Caco-2 (cell line): ENCODE results near the gene DNAH1. TPM values are rescaled to one million over a fixed set of nuclear protein-coding genes. Genes with fewer than 3 reads are reported as not detected.

ENCODE experiments used
- BruUV-seq: library from RNA; stranded (reverse); fragments of 400-500 nt; replicated peaks from 2 replicates; lab custom pipeline; 2021; lab: Mats Ljungman, UMichigan
- CTCF ChIA-PET: fragments of 300-600 bp; sonication (Branson Sonifier 250); formaldehyde crosslinking; loops from one replicate; lab custom pipeline; 2022; ENCODE audit warnings: antibody characterized with exemption; lab: Charles Lee
- POLR2A ChIA-PET: fragments of 300-600 bp; sonication (Branson Sonifier 250); formaldehyde crosslinking; loops from one replicate; lab custom pipeline; 2022; ENCODE audit warnings: antibody characterized with exemption; lab: Charles Lee
- DNase-seq, 2 experiments: peaks; one replicate each; pipeline versions ENCODE4 v3.0.0 to v3.0.0-alpha.2; 2020 to 2022
- H3K27me3 ChIP-seq: replicated peaks from 2 replicates; pipeline ENCODE4 v1.6.0; 2011; ENCODE audit warnings: low read length; ENCODE audit not compliant: control insufficient read depth, insufficient read depth
- H3K36me3 ChIP-seq: 2 replicates; pipeline ENCODE4 v1.5.1; 2011; ENCODE audit warnings: low read length; ENCODE audit not compliant: control insufficient read depth, insufficient read depth
- H3K4me1 ChIP-seq: fragments of 250-450 bp; sonication (Bioruptor Pico); 2 replicates; pipeline ENCODE4 v1.5.1; 2020; ENCODE audit warnings: mild to moderate bottlenecking
- H3K4me3 ChIP-seq: 2 replicates; pipeline ENCODE4 v1.5.1; 2011; ENCODE audit warnings: low read depth, mild to moderate bottlenecking, control low read depth, low read length
- H3K9me3 ChIP-seq: fragments of 250-450 bp; sonication (Bioruptor Pico); 2 replicates; pipeline ENCODE4 v1.5.1; 2020; ENCODE audit warnings: mild to moderate bottlenecking, moderate library complexity
- H3K27ac Mint-ChIP-seq: one replicate; pipeline ENCODE4 v1.8.0; 2022; ENCODE audit warnings: mixed read lengths; ENCODE audit not compliant: unreplicated experiment
- H3K27me3 Mint-ChIP-seq: one replicate; pipeline ENCODE4 v1.8.0; 2022; ENCODE audit warnings: mixed read lengths; ENCODE audit not compliant: insufficient read depth, unreplicated experiment
- H3K36me3 Mint-ChIP-seq: one replicate; pipeline ENCODE4 v1.8.0; 2022; ENCODE audit warnings: mild to moderate bottlenecking, mixed read lengths; ENCODE audit not compliant: insufficient read depth, unreplicated experiment
- H3K4me1 Mint-ChIP-seq: one replicate; pipeline ENCODE4 v1.8.0; 2022; ENCODE audit warnings: low read depth, mixed read lengths; ENCODE audit not compliant: unreplicated experiment
- H3K4me3 Mint-ChIP-seq: one replicate; pipeline ENCODE4 v1.8.0; 2022; ENCODE audit warnings: mild to moderate bottlenecking, moderate library complexity, mixed read lengths; ENCODE audit not compliant: unreplicated experiment
- H3K9me3 Mint-ChIP-seq: one replicate; pipeline ENCODE4 v1.8.0; 2022; ENCODE audit warnings: mixed read lengths; ENCODE audit not compliant: unreplicated experiment
- intact Hi-C: fragments of 100-400 bp; cut with micrococcal nuclease; formaldehyde crosslinking; loops from one replicate; pipeline ENCODE4 v1.10.0; 2022; ENCODE audit not compliant: unreplicated experiment
- total RNA-seq: library from RNA; stranded (reverse); gene quantifications from 2 replicates; pipeline ENCODE4 v1.2.3, GENCODE V29; 2022
- TF ChIP-seq, protein P1 (sequence below), 2 experiments: fragments of 200-600 bp in 1 of 2; IDR thresholded peaks; 1 replicate in 1 of 2; 2 replicates in 1 of 2; pipeline versions ENCODE4 v1.5.1 to v1.8.0; 2011 to 2022; ENCODE audit warnings: antibody characterized with exemption in 1 of 2, control low read depth in 1 of 2, inconsistent platforms in 1 of 2, low read depth in 1 of 2, low read length in 1 of 2, mild to moderate bottlenecking in 1 of 2, moderate library complexity in 1 of 2; ENCODE audit not compliant: insufficient read depth in 1 of 2, severe bottlenecking in 1 of 2, unreplicated experiment in 1 of 2

The DNAH1 gene
- total RNA-seq, 1 experiment from 2014 or later, result 4.1 TPM

DNA sequence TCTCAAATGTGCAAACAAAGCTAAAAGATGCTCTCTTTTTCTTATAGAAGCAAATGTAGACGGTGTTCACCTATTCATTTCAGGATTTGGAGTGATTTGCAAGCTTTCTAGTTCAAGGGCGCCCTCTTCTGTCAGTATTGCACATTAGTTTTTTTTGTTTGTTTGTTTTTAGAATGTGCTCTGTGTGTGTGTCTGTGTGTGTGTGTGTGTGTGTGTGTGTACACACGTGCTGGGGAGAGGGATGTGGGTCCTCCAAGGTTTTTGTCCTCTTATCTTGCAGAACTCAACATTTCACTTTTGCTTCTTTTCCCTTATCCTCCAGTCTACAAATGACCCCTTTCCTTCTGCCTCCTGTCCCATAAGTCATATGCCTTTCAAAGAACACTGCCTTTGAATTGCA lies 23.5 kb downstream of the DNAH1 start:
- no TSS peak for BruUV-seq
- no peaks in the 10 kb centered on the region for H3K27me3 ChIP-seq

DNA sequence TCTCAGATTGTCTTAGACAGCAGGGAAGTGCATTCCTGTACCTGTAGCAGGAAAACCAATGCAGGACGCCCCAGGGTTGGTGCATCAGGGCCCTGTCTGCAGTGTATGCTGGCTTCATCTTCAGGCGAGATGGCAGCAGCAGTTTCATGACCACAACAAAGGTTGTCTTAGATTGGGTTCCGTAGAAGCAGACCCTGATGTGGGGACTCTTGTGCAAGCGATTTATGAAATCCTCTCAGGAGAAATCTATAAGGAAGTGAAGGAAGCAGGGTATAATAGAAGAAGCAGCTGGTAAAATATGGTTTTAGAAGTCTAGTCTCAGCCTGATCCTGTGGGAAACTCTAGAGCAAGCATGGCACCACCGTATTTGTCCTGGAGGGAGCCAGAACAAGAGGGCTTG lies 25.0 kb downstream of the DNAH1 start:
- Mint-ChIP-seq H3K4me1 (peaks cover 9% of the 10 kb centered on the region), H3K27ac (no peak overlapping the region), H3K27me3 (no peaks in the 10 kb centered on the region), H3K36me3 (no peaks in the 10 kb centered on the region), H3K9me3 (no peaks in the 10 kb centered on the region), H3K4me3 (no peak overlapping the region)
- no peak overlapping the region for H3K4me3 ChIP-seq
- no TSS peak for BruUV-seq
- DNase-seq, result no peak
- intact Hi-C loops, result no loop called here
- CTCF ChIA-PET, result interaction anchor here (0.6 to 0.7 kb wide), 2 partner anchors 51 to 127 kb away, joined by 3 to 6 read pairs; no protein-coding TSS in a partner anchor
- no peaks in the 10 kb centered on the region for H3K4me1 ChIP-seq
- POLR2A ChIA-PET, result no interaction called here
- H3K36me3 ChIP-seq, result no peaks in the 10 kb centered on the region
- TF ChIP-seq, protein P1, sequence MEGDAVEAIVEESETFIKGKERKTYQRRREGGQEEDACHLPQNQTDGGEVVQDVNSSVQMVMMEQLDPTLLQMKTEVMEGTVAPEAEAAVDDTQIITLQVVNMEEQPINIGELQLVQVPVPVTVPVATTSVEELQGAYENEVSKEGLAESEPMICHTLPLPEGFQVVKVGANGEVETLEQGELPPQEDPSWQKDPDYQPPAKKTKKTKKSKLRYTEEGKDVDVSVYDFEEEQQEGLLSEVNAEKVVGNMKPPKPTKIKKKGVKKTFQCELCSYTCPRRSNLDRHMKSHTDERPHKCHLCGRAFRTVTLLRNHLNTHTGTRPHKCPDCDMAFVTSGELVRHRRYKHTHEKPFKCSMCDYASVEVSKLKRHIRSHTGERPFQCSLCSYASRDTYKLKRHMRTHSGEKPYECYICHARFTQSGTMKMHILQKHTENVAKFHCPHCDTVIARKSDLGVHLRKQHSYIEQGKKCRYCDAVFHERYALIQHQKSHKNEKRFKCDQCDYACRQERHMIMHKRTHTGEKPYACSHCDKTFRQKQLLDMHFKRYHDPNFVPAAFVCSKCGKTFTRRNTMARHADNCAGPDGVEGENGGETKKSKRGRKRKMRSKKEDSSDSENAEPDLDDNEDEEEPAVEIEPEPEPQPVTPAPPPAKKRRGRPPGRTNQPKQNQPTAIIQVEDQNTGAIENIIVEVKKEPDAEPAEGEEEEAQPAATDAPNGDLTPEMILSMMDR (IDR thresholded peaks at IDR 0.05; ENCODE audit: insufficient read depth in 1 of 2, low read depth in 1 of 2, low read length in 1 of 2, severe bottlenecking in 1 of 2, unreplicated experiment in 1 of 2), result no peak
- H3K27me3 ChIP-seq, result no peaks in the 10 kb centered on the region
- no peaks in the 10 kb centered on the region for H3K9me3 ChIP-seq

More for the DNA sequence above, 23.5 kb downstream of the DNAH1 start:
- Mint-ChIP-seq H3K27me3 (no peaks in the 10 kb centered on the region), H3K27ac (no peak overlapping the region), H3K4me1 (peaks cover 9% of the 10 kb centered on the region), H3K4me3 (no peak overlapping the region), H3K36me3 (no peaks in the 10 kb centered on the region), H3K9me3 (no peaks in the 10 kb centered on the region)
- TF ChIP-seq, protein P1 (IDR thresholded peaks at IDR 0.05; ENCODE audit: insufficient read depth in 1 of 2, low read depth in 1 of 2, low read length in 1 of 2, severe bottlenecking in 1 of 2, unreplicated experiment in 1 of 2), result peak; percentile 64 to 77
- CTCF ChIA-PET, result interaction anchor here (0.6 to 3.0 kb wide), 20 partner anchors 8 to 845 kb away, joined by 3 to 24 read pairs (median 4); partner anchors contain the start of genes DNAH1 and TWF2
- H3K36me3 ChIP-seq, result no peaks in the 10 kb centered on the region
- no peaks in the 10 kb centered on the region for H3K9me3 ChIP-seq
- intact Hi-C loops, result loop anchor here (1.0 to 2.0 kb wide), 4 partner anchors 39 to 108 kb away; partner anchors contain the start of gene TWF2
- no peaks in the 10 kb centered on the region for H3K4me1 ChIP-seq
- POLR2A ChIA-PET, result interaction anchor here (0.9 kb wide), 1 partner anchor 40 kb away, joined by 5 read pairs; no protein-coding TSS in a partner anchor
- H3K4me3 ChIP-seq, result no peak overlapping the region
- DNase-seq, result peak; percentile 55 to 74

DNA sequence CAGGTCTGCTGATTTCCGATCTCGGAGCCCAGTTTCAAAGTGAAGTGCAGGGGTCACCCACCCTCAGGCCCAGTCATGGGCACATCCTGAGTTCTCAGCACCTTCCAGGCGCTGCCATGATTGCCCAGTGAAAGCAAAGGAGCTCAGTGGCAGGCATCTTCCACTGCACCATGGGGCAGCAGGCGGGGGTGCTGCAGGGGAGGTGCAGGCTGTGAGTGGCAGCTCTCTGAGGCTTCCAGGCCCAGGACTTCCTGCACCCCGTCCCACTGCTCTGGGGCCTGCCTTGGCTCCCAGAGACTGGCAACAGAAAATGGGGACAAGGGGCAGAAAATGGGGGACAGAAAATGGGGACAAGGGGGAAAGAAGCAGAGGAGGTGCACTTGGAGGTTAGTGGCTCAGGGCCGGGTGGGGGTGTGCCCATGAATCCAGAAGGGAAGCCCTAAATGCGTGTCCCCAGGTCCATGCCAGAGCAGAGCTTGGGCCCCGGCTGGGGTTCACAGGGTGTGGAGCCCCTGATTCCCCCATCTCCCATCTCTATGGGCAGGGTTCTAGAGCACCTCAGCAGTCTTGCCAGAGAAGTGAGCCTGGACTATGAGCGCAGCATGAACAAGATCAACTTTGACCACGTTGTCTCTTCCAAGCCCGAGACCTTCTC lies 28.0 kb downstream of the DNAH1 start:
- BruUV-seq, result no TSS peak
- H3K36me3 Mint-ChIP-seq, result no peaks in the 10 kb centered on the region
- H3K27me3 Mint-ChIP-seq, result no peaks in the 10 kb centered on the region
- H3K9me3 Mint-ChIP-seq, result no peaks in the 10 kb centered on the region
- intact Hi-C loops, result no loop called here
- no peak overlapping the region for H3K27ac Mint-ChIP-seq
- H3K4me3 ChIP-seq, result no peak overlapping the region
- no peaks in the 10 kb centered on the region for H3K9me3 ChIP-seq
- no peak overlapping the region for H3K4me3 Mint-ChIP-seq
- no peaks in the 10 kb centered on the region for H3K4me1 ChIP-seq
- POLR2A ChIA-PET, result no interaction called here
- CTCF ChIA-PET, result interaction anchor here (0.7 kb wide), 1 partner anchor 18 kb away, joined by 5 read pairs; no protein-coding TSS in a partner anchor
- H3K4me1 Mint-ChIP-seq, result peaks cover 9% of the 10 kb centered on the region
- no peaks in the 10 kb centered on the region for H3K27me3 ChIP-seq
- DNase-seq, result no peak
- no peaks in the 10 kb centered on the region for H3K36me3 ChIP-seq
- TF ChIP-seq, protein P1 (IDR thresholded peaks at IDR 0.05; ENCODE audit: insufficient read depth in 1 of 2, low read depth in 1 of 2, low read length in 1 of 2, severe bottlenecking in 1 of 2, unreplicated experiment in 1 of 2), result no peak
